Activated naive CD4-positive, alpha-beta T cell treated with anti-CD3 and anti-CD28 coated beads, Interleukin-2, amount 50 U/mL, for 16 hours (primary cell): ENCODE data around the gene TRIP10.
"Not testable (repeated sequence)": the region's sequence is repeated elsewhere in the genome, so short reads cannot be mapped to it uniquely, and the experiment has no call there.

Source experiments
- DNase-seq: peaks from one replicate; pipeline ENCODE4 v3.0.0-alpha.2; 2020

The TRIP10 gene, protein sequence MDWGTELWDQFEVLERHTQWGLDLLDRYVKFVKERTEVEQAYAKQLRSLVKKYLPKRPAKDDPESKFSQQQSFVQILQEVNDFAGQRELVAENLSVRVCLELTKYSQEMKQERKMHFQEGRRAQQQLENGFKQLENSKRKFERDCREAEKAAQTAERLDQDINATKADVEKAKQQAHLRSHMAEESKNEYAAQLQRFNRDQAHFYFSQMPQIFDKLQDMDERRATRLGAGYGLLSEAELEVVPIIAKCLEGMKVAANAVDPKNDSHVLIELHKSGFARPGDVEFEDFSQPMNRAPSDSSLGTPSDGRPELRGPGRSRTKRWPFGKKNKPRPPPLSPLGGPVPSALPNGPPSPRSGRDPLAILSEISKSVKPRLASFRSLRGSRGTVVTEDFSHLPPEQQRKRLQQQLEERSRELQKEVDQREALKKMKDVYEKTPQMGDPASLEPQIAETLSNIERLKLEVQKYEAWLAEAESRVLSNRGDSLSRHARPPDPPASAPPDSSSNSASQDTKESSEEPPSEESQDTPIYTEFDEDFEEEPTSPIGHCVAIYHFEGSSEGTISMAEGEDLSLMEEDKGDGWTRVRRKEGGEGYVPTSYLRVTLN

DNA sequence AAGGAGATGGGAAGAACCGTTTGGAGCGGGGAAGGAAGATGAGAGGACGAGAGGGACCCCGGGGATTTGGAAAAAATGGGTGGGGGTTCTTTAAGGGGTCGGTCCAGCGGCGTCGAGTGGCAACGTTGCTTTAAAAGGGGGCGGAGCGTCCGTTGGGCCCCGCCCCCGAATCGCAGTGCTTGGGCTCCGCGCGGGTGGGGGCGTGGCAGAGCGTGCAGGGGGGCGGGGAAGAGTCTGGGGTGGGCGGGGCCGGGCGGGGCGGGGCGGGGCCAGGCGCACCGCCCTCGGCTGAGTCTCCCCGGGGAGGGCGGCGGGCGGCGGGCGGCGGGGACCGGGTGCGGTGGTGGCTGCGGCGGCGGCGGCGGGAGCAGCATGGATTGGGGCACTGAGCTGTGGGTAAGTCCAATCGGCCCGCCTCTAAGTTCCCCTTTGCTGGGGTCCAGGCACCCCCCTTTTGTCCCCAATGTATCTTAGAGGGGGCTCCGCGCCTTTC is at the start of gene TRIP10:
TSS of gene TRIP10 (plus strand) at position 291 of the 493 bp plus-strand sequence. CDS start at position 373, 82 bp downstream.
- peak; percentile 78 for DNase-seq

DNA sequence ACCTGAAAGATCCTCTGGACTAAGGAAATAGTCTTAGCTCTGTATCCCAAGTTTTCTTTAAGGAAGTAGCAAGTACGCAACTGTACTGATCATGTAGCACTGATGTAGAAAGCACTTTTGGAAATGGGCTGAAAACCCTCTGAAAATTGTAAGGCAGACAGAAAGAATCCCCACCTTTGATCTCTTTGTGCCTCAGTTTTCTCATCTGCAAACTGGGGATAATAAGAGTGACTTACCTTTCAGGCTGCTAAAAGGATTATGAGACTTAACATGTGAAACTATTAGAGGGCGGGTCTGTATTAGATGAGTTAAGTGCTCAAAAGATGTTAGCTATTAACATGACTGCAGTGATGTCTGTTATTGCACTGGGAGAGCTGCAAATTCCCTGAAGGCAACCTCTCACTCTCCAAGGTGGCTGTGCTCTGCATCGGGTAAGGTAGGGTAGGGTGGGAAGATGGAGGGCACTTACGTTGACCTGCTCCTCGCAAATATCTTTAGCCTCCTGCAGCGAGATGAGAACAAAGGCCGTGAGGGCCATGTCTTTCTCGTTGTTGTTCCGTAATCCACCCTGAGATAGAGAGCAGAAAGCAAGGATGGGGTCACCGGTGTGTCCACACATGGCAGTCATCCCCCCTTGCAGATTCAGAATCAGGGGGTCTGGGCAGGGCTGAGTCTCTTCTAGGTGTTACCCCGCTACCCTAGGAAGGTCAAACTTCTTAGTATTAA is 49.2 kb upstream of the TRIP10 start:
- no peak for DNase-seq

- DNase-seq: no peak
Measured at GRCh38 chr19:6691342-6691741, 48.1 kb upstream of the TRIP10 start.

DNA sequence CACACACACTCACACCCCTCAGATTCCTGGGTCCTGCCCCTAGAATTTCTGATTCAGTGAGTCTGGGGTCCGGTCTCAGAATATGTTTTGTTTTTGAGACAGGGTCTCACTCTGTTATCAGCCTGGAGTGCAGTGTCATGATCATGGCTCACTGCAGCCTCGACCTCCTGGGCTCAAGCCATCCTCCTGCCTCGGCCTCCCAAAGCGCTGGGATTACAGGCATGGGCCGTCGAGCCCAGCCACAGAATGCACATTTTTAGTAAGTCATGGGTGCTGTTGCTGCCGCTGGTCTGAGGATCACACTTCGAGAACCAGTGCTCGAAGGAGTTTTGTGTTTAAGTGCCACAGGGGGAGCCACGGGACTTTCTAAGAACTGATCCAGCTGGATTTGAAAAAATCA is 47.5 kb upstream of the TRIP10 start:
- DNase-seq: no peak

DNA sequence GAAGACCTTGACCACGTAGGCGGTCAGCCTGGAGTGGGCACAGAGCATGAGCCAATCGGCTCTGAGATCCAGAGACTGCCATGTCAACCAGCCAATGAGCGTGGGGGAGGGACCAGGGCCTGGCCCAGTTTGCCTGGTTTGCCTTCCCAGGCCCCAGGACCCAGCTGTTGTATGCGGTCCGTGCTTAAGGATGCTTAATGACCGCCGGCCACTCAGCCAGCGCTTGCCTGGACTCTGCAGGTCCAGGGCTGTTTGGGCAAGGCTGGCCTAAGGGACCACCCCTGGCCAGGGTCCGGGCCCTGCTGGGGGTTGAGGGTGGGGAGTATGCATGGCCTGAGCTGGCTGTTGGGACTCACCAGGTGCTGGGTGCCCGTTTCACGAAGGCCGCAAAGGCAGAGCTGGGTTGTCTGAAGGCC is 46.4 kb upstream of the TRIP10 start:
- DNase-seq: no peak

DNA sequence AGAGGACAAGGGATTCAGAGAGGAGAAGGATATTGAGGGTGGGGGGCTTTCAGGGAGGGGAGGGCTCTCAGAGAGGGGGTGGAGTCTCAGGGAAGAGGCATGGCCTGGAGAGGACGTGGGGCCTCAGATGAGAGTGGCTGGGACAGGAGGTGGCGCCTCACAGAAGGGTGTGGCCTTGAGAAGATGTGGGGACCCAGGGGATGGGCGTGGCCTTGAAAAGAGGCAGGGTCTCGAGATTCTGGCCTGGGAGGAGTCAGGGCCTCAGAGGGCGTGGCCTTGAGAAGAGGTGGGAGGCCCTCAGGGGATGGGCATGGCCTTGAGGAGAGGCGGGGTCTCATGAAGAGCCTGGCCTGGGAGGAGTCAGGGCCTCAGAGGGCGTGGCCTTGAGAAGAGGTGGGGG is 45.8 kb upstream of the TRIP10 start:
- DNase-seq: no peak

- no peak for DNase-seq
Measured at GRCh38 chr19:6694147-6694815, 45.2 kb upstream of the TRIP10 start.

DNA sequence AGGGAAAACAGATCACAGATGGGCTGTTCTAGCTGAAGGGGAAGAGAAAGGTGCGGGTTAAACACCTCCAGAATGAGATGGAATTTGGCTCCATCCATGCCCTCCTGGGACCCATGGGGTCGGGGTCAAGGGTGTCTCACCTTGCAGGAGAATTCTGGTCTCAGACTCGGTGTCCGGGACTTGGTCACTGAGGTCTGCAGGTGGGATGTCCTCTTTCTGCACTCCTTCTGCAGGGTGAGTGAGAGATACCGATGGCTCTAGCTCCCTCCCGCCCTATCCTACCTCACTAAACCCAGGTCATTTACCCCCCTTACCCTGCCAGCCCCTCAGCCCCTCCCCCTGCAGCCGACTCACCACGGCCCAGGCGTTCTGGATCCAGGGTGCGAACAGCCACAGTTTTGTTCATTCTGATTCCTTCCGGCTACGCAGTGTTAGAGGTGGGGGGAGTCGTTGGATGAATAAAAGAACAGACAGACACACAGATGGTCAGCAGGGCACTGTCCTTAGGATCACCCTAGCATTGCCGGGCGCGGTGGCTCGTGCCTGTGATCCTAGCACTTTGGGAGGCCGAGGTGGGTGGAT is 43.1 kb upstream of the TRIP10 start:
- no peak for DNase-seq

DNA sequence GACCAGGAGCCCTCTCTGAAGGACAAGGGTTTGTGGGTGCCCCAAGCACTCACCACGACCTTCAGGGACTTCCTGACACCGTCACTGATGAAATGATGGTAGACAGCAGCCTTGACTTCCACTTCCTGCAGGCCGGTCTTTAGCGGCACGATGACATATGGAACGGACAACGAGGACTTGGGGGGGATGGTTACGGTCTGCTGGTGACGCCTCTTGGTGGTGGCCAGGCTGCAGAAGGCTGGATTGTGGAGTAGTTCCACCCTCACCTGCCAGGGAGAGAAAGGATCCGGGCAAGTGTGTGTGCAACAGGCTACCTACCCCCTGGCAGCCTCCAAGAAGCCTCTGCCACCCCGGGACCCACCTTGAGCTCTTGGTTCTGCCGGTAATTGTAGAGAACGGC is 42.2 kb upstream of the TRIP10 start:
- no peak for DNase-seq

DNA sequence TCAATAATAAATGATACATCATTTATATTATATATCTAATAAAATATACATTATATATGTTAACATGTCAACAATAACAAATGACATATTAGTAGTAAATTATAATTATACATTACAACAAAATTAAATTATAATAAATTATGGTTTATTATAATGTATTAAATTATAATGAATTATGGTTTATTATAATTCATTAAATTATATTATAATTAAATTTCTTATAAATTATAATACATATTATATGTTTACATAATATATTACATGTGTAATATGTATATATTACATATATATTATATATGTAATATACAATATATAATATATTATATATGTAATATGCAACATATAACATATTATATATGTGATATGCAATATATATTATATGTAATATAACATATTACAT is 39.5 kb upstream of the TRIP10 start:
- no peak for DNase-seq

DNA sequence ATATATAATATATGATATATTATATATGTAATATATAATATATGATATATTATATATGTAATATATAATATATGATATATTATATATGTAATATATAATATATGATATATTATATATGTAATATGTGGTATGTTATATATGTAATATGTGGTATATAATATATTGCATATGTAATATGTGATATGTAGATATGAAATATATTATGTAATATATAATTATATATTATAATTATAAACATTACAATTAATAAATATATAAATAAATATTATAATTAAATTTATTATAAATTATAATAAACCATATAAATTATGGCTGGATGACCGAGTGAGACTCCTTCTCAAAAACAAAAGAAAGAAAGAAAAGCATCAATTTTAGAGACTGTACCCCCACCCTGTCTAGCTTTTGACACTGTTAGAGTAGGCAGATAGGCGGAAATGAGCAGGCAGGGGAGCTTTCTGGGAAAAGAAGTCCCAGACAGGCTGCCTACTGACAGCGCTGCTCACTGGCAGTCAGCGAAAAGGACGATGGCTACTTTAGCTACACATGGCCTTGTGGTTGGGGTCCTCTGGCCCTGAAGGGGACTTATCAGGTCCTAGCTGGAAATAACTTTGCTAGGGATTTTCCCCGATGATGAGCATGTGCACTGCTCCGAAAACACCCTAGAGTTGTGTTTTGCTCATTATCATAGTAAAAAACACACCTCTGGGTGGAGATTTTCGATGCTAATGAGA is 38.7 kb upstream of the TRIP10 start:
- DNase-seq: no peak

- DNase-seq: no peak
Measured at GRCh38 chr19:6705931-6706632, 33.4 kb upstream of the TRIP10 start.

DNA sequence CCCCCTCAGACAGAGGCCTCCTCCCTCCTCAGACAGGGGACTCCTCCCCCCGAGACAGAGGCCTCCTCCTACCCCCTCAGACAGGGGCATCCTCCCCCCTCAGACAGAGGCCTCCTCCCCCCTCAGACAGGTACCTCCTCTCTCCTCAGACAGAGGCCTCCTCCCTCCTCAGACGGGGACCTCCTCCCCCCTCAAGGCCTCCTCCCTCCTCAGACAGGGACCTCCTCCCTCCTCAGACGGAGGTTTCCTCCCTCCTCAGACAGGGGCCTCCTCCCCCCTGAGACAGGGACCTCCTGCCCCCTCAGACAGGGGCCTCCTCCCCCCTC is 32.9 kb upstream of the TRIP10 start:
- DNase-seq: no peak

- no peak for DNase-seq
Measured at GRCh38 chr19:6707011-6707657, 32.3 kb upstream of the TRIP10 start.

- DNase-seq: no peak
Measured at GRCh38 chr19:6707658-6708018, 31.8 kb upstream of the TRIP10 start.

DNA sequence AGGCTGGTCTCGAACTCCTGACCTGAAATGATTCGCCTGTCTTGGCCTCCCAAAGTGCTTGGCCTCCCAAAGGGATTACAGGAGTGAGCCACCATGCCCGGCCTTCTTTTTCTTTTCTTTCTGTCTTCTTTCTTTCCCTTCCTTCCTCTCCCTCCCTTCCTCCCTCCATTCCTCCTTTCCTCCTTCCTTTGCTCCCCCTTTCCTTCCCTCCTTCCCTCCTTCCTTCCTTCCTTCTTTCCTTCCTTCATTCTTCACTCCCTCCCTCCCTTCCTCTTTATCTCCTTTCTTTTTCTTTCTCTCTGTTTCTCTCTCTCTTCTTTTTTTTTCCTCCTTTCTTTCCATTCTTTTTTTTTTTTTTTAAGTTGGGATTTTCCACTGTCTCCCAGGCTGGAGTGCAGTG is 31.1 kb upstream of the TRIP10 start:
- DNase-seq: no peak

GRCh38 chr19:6708913-6709312 is 30.6 kb upstream of the TRIP10 start:
- DNase-seq: not testable (repeated sequence)

DNA sequence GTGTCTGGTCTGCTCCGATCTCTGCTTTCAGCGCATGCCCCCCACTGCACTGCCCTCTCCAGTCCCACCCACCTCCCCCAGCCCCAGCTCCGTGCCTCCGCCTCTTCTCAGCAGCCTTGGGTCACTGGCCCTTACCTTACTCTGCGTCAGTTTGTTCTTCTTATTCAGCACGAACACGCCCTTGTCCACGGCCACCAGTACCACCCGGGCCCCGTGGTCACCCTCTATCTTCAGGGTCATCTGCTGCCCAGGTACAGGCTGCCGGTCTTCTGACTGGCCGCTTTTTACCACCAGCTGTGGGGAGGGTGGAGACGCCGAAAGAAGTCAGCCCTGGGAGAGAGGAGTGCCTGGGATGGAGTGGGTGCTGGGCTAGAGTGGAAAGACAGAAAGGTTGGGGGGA is 29.9 kb upstream of the TRIP10 start:
- DNase-seq: no peak

- no peak for DNase-seq
Measured at GRCh38 chr19:6710273-6711077, 29.0 kb upstream of the TRIP10 start.

DNA sequence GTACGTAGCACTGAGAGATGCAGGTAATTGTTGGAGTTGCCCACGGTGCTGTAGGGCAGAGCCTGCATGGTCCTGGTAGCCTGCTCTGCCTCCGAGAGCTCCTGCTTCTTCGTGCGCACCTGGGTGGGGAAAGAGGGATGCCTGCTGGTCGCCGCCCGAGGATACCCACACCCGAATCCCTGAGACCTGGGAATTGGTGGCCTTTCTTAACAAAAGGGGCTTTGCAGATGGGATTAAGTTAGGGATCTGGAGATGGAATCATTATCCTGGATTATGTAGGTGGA is 28.5 kb upstream of the TRIP10 start:
- DNase-seq: no peak

DNA sequence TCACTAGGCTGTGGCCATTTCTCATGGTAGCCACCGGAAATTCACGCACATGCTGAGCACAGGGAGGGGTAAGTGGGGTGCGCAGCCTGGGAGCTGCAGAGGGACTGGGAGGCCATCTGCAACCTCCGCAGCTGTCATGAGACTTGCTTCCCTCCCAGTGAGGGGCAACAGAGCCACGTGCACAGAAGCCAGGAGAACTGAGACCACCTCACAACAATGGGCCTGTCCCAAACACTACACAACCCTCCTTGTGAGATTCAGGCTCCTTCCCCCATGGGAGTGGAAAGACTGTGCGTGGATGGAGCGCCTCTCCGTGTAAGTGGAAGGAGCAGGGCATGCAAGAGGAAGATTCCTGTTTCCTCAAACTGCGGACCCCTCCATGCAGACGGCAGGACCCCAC is 27.9 kb upstream of the TRIP10 start:
- DNase-seq: no peak
